ENCODE results near the gene AKT2. TPM values are rescaled to one million over a fixed set of nuclear protein-coding genes. Genes with fewer than 3 reads are reported as not detected.

Gene AKT2
- total and polyA plus RNA-seq, 2 donors: 48.9 to 110 TPM

GRCh38 chr19:40192758-40193586 is 92.2 kb downstream of the AKT2 start:
- no peak for DNase-seq (ENCODE audit: low read depth in 6 of 9, low spot score in 9 of 9)
- Histone ChIP-seq H3K9me3 (ENCODE audit: control insufficient read depth in 2 of 2, insufficient read depth in 1 of 2, low read length in 1 of 2) (no peaks in the 10 kb centered on the region), H3K4me1 (ENCODE audit: control insufficient read depth in 2 of 2, insufficient read depth in 2 of 2, low read length in 2 of 2) (peaks cover 5 to 8% of the 10 kb centered on the region in 2 donors), H3K27ac (ENCODE audit: low read depth in 1 of 2, low read length in 1 of 2) (no peak overlapping the region), H3K36me3 (ENCODE audit: control insufficient read depth in 2 of 2, insufficient read depth in 2 of 2, low read length in 1 of 2) (no peaks in the 10 kb centered on the region), H3K4me3 (ENCODE audit: low read length in 2 of 2) (no peak overlapping the region), H3K27me3 (ENCODE audit: control insufficient read depth in 2 of 2, insufficient read depth in 1 of 2, low read length in 1 of 2) (peaks cover 0 to 27% of the 10 kb centered on the region in 2 donors)
- WGBS: 98% methylated on average over 5 of the region's 5 CpGs

- peak in 2 of 9 donors; percentile 15 to 19 for DNase-seq (ENCODE audit: low read depth in 6 of 9, low spot score in 9 of 9)
- 25% methylated on average over 62 of the region's 62 CpGs for WGBS
These were observed 93.1 kb downstream of the AKT2 start for GRCh38 chr19:40191836-40192646.

GRCh38 chr19:40190891-40191835 is 94.0 kb downstream of the AKT2 start, which contains the start of gene MAP3K10:
Gene MAP3K10, plus strand, starts transcription at chr19:40191426. Its CDS starts 606 bp downstream, at chr19:40192032.
- peaks cover 5 to 8% of the 10 kb centered on the region in 2 donors for H3K4me1 ChIP-seq (ENCODE audit: control insufficient read depth in 2 of 2, insufficient read depth in 2 of 2, low read length in 2 of 2)
- under 1% methylated on average over 116 of the region's 116 CpGs for WGBS
- H3K4me3 ChIP-seq (ENCODE audit: low read length in 2 of 2): peak within 1 kb of the TSS; percentile 82 to 84
- no peaks in the 10 kb centered on the region for H3K9me3 ChIP-seq (ENCODE audit: control insufficient read depth in 2 of 2, insufficient read depth in 1 of 2, low read length in 1 of 2)
- H3K36me3 ChIP-seq (ENCODE audit: control insufficient read depth in 2 of 2, insufficient read depth in 2 of 2, low read length in 1 of 2): no peaks in the 10 kb centered on the region
- DNase-seq (ENCODE audit: low read depth in 6 of 9, low spot score in 9 of 9): peak in 8 of 9 donors; percentile 29 to 75 (median 46)
- peak within 1 kb of the TSS; percentile 1 to 87 for H3K27ac ChIP-seq (ENCODE audit: low read depth in 1 of 2, low read length in 1 of 2)
- peaks cover 0 to 27% of the 10 kb centered on the region in 2 donors for H3K27me3 ChIP-seq (ENCODE audit: control insufficient read depth in 2 of 2, insufficient read depth in 1 of 2, low read length in 1 of 2)

More at GRCh38 chr19:40191836-40192646, 93.1 kb downstream of the AKT2 start:
- Histone ChIP-seq H3K4me3 (ENCODE audit: low read length in 2 of 2) (peak overlapping the region; percentile 40 to 82), H3K4me1 (ENCODE audit: control insufficient read depth in 2 of 2, insufficient read depth in 2 of 2, low read length in 2 of 2) (peaks cover 5 to 8% of the 10 kb centered on the region in 2 donors), H3K27ac (ENCODE audit: low read depth in 1 of 2, low read length in 1 of 2) (no peak overlapping the region), H3K27me3 (ENCODE audit: control insufficient read depth in 2 of 2, insufficient read depth in 1 of 2, low read length in 1 of 2) (peaks cover 0 to 27% of the 10 kb centered on the region in 2 donors), H3K9me3 (ENCODE audit: control insufficient read depth in 2 of 2, insufficient read depth in 1 of 2, low read length in 1 of 2) (no peaks in the 10 kb centered on the region), H3K36me3 (ENCODE audit: control insufficient read depth in 2 of 2, insufficient read depth in 2 of 2, low read length in 1 of 2) (no peaks in the 10 kb centered on the region)

- Histone ChIP-seq H3K36me3 (ENCODE audit: control insufficient read depth in 2 of 2, insufficient read depth in 2 of 2, low read length in 1 of 2) (no peaks in the 10 kb centered on the region), H3K4me1 (ENCODE audit: control insufficient read depth in 2 of 2, insufficient read depth in 2 of 2, low read length in 2 of 2) (no peaks in the 10 kb centered on the region), H3K9me3 (ENCODE audit: control insufficient read depth in 2 of 2, insufficient read depth in 1 of 2, low read length in 1 of 2) (no peaks in the 10 kb centered on the region), H3K27me3 (ENCODE audit: control insufficient read depth in 2 of 2, insufficient read depth in 1 of 2, low read length in 1 of 2) (peaks cover 0 to 8% of the 10 kb centered on the region in 2 donors), H3K27ac (ENCODE audit: low read depth in 1 of 2, low read length in 1 of 2) (no peak overlapping the region), H3K4me3 (ENCODE audit: low read length in 2 of 2) (no peak overlapping the region)
- DNase-seq (ENCODE audit: low read depth in 6 of 9, low spot score in 9 of 9): no peak
- WGBS: 89% methylated on average over 1 of the region's 1 CpG
These were observed 100.9 kb downstream of the AKT2 start for GRCh38 chr19:40184273-40184672.

Other genes with a start within 250 kb of the AKT2 start
- gene ZNF780B, start 229.1 kb downstream of the AKT2 start, total RNA-seq: 12.4 TPM
- 10.7 TPM for gene ZNF780B, start 229.1 kb downstream of the AKT2 start, polyA plus RNA-seq
- 13.2 TPM for gene ZNF780A, start 194.4 kb downstream of the AKT2 start, total RNA-seq
- gene ZNF780A, start 194.4 kb downstream of the AKT2 start, polyA plus RNA-seq: 30.0 TPM
- gene MAP3K10, start 93.9 kb downstream of the AKT2 start, total RNA-seq: 4.8 TPM
- gene MAP3K10, start 93.9 kb downstream of the AKT2 start, polyA plus RNA-seq: 10.8 TPM
- not detected for gene TTC9B, start 67.0 kb downstream of the AKT2 start, total RNA-seq
- 0.11 TPM for gene TTC9B, start 67.0 kb downstream of the AKT2 start, polyA plus RNA-seq
- gene CCNP, start 58.7 kb downstream of the AKT2 start, total RNA-seq: 0.05 TPM
- 0.34 TPM for gene CCNP, start 58.7 kb downstream of the AKT2 start, polyA plus RNA-seq
- gene C19orf47, start 63.1 kb upstream of the AKT2 start, total RNA-seq: 7.3 TPM
- gene C19orf47, start 63.1 kb upstream of the AKT2 start, polyA plus RNA-seq: 13.9 TPM
- gene PLD3, start 63.4 kb upstream of the AKT2 start, total RNA-seq: 70.3 TPM
- 108 TPM for gene PLD3, start 63.4 kb upstream of the AKT2 start, polyA plus RNA-seq
- gene HIPK4, start 104.8 kb upstream of the AKT2 start, total RNA-seq: under 0.01 TPM
- 0.07 TPM for gene HIPK4, start 104.8 kb upstream of the AKT2 start, polyA plus RNA-seq
- gene PRX, start 128.0 kb upstream of the AKT2 start, total RNA-seq: 1.0 TPM
- 1.7 TPM for gene PRX, start 128.0 kb upstream of the AKT2 start, polyA plus RNA-seq
- gene SERTAD1, start 140.6 kb upstream of the AKT2 start, total RNA-seq: 7.6 TPM
- gene SERTAD1, start 140.6 kb upstream of the AKT2 start, polyA plus RNA-seq: 15.4 TPM
- 17.6 TPM for gene SERTAD3, start 159.0 kb upstream of the AKT2 start, total RNA-seq
- 35.2 TPM for gene SERTAD3, start 159.0 kb upstream of the AKT2 start, polyA plus RNA-seq
- 49.9 TPM for gene BLVRB, start 180.4 kb upstream of the AKT2 start, total RNA-seq
- gene BLVRB, start 180.4 kb upstream of the AKT2 start, polyA plus RNA-seq: 88.8 TPM
- 0.24 TPM for gene SPTBN4, start 181.7 kb upstream of the AKT2 start, total RNA-seq
- gene SPTBN4, start 181.7 kb upstream of the AKT2 start, polyA plus RNA-seq: 0.73 TPM